NCI-H748 (cell line): ENCODE measurements around the gene FAM163B.

ENCODE experiments used
- DNase-seq: peaks from one replicate; lab custom pipeline; 2025; ENCODE audit not compliant: unreplicated experiment; lab: John Stamatoyannopoulos, UW

Gene FAM163B

GRCh38 chr9:133582501-133583045 is 26.6 kb downstream of the FAM163B start:
- DNase-seq = no peak

GRCh38 chr9:133581513-133582343 is 27.5 kb downstream of the FAM163B start:
- DNase-seq = no peak

GRCh38 chr9:133581011-133581410 is 28.2 kb downstream of the FAM163B start:
- no peak for DNase-seq

- no peak for DNase-seq
These were observed 28.8 kb downstream of the FAM163B start for GRCh38 chr9:133580419-133580738.

- no peak for DNase-seq
These were observed 29.4 kb downstream of the FAM163B start for GRCh38 chr9:133579601-133580418.

- no peak for DNase-seq
These were observed 30.4 kb downstream of the FAM163B start for GRCh38 chr9:133578524-133579441.

GRCh38 chr9:133577737-133578112 is 31.5 kb downstream of the FAM163B start:
- DNase-seq = no peak

GRCh38 chr9:133576875-133577736 is 32.1 kb downstream of the FAM163B start:
- DNase-seq = no peak

GRCh38 chr9:133576031-133576874 is 32.9 kb downstream of the FAM163B start:
- DNase-seq = no peak

GRCh38 chr9:133575186-133576030 is 33.8 kb downstream of the FAM163B start:
- DNase-seq = no peak

- no peak for DNase-seq
These were observed 34.4 kb downstream of the FAM163B start for GRCh38 chr9:133574771-133575170.

- DNase-seq = no peak
These were observed 35.2 kb downstream of the FAM163B start for GRCh38 chr9:133573791-133574515.

GRCh38 chr9:133572821-133573361 is 36.3 kb downstream of the FAM163B start:
- no peak for DNase-seq

GRCh38 chr9:133571896-133572595 is 37.1 kb downstream of the FAM163B start:
- DNase-seq = no peak

GRCh38 chr9:133571391-133571890 is 37.7 kb downstream of the FAM163B start:
- no peak for DNase-seq

GRCh38 chr9:133570691-133571080 is 38.5 kb downstream of the FAM163B start:
- DNase-seq = no peak
